Prostate gland (tissue), 2 donors: ENCODE data around the gene ULK1. TPM values are rescaled to one million over a fixed set of nuclear protein-coding genes. Genes with fewer than 3 reads are reported as not detected.

Experiments used
- DNase-seq: peaks from one replicate; pipeline ENCODE4 v3.0.0-alpha.2; 2019; ENCODE audit warnings: low spot score
- H3K27ac ChIP-seq, 2 donors: fragments of 200-600 bp; sonication (generic); 2 replicates each; pipeline ENCODE4 v1.5.1; 2017 to 2019
- H3K27me3 ChIP-seq: fragments of 200-600 bp; sonication (generic); replicated peaks from 2 replicates; pipeline ENCODE4 v1.5.1; 2019; ENCODE audit not compliant: insufficient read depth
- H3K36me3 ChIP-seq, 2 donors: fragments of 200-600 bp; sonication (generic); 1 replicate in 1 of 2; 2 replicates in 1 of 2; pipeline versions ENCODE4 v1.5.1 to v1.8.1; 2017 to 2019
- H3K4me1 ChIP-seq: fragments of 200-600 bp; sonication (generic); replicated peaks from 2 replicates; pipeline ENCODE4 v1.5.1; 2019
- H3K4me3 ChIP-seq, 2 donors: fragments of 200-600 bp; sonication (generic); 2 replicates each; pipeline ENCODE4 v1.5.1; 2017 to 2019
- H3K9me3 ChIP-seq: fragments of 200-600 bp; sonication (generic); 2 replicates; pipeline ENCODE4 v1.5.1; 2017
- POLR2A ChIP-seq: fragments of 450-650 bp; IDR thresholded peaks from one replicate; pipeline ENCODE4 v1.6.1; 2016; ENCODE audit warnings: antibody characterized with exemption, mild to moderate bottlenecking
- POLR2AphosphoS5 ChIP-seq: sonication (generic); formaldehyde crosslinking; IDR thresholded peaks from one replicate; pipeline ENCODE4 v1.6.1; 2017; ENCODE audit warnings: antibody characterized with exemption
- WGBS: methylation state at CpG from one replicate; pipeline ENCODE4 v1.1.5; 2018; 5-methylcytosine and 5-hydroxymethylcytosine counted together
- intact Hi-C: fragments of 100-400 bp; cut with DNase I; formaldehyde crosslinking; loops from one replicate; pipeline ENCODE4 v1.14.2; 2022
- total RNA-seq, 2 donors: library from RNA; depleted of rRNA; stranded (reverse); fragments of >200 nt; gene quantifications; one replicate each; pipeline ENCODE4 v1.1.0, GENCODE V29; 2016
- TF ChIP-seq, protein P1 (sequence below), 4 experiments: fragments of 200-600 bp in 2 of 4; fragments of 450-650 bp in 2 of 4; sonication (generic) in 2 of 4; IDR thresholded peaks; 1 replicate in 3 of 4; 2 replicates in 1 of 4; pipeline ENCODE4 v1.5.1; 2016 to 2019; ENCODE audit warnings: antibody characterized with exemption in 4 of 4, mild to moderate bottlenecking in 2 of 4, moderate library complexity in 2 of 4

The ULK1 gene
- total RNA-seq, 2 donors from 2014 or later, result 26.2 to 62.5 TPM

DNA sequence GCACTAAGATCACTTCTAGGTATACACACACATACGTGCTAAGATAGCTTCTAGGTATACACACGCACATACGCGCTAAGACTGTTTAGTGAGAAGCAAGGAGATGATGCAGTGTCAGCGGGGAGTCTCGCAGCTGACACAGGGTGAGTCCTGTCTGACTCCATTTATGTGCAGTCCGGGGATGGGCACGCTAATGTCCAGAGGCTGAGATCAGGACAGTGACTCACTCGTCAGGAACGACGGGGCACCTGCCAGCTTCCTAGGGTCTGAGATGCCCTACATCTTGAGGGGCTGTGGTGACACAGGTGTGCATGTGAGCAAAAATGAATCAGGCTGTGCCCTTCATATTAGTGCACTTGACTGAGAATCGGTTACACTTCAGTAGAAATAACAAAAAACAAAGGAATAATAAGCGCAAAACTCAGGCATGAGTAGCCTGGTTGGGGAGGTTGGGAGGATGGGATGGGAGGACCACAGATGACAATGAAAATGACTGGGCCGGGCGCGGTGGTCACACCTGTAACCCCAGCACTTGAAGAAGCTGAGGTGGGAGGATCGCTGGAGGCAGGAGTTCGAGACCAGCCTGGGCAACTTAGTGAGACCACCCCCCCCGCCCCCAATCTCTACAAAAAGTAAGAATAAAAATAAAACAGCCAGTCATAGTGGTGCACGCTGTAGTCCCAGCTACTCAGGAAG lies 29.1 kb upstream of the ULK1 start:
- intact Hi-C loops, result no loop called here
- Histone ChIP-seq H3K4me3 (no peak overlapping the region), H3K4me1 (no peaks in the 10 kb centered on the region), H3K27ac (no peak overlapping the region), H3K36me3 (no peaks in the 10 kb centered on the region), H3K27me3 (no peaks in the 10 kb centered on the region), H3K9me3 (no peaks in the 10 kb centered on the region)
- DNase-seq, result no peak
- TF ChIP-seq POLR2AphosphoS5 (no peak), POLR2A (no peak)
- TF ChIP-seq, protein P1, sequence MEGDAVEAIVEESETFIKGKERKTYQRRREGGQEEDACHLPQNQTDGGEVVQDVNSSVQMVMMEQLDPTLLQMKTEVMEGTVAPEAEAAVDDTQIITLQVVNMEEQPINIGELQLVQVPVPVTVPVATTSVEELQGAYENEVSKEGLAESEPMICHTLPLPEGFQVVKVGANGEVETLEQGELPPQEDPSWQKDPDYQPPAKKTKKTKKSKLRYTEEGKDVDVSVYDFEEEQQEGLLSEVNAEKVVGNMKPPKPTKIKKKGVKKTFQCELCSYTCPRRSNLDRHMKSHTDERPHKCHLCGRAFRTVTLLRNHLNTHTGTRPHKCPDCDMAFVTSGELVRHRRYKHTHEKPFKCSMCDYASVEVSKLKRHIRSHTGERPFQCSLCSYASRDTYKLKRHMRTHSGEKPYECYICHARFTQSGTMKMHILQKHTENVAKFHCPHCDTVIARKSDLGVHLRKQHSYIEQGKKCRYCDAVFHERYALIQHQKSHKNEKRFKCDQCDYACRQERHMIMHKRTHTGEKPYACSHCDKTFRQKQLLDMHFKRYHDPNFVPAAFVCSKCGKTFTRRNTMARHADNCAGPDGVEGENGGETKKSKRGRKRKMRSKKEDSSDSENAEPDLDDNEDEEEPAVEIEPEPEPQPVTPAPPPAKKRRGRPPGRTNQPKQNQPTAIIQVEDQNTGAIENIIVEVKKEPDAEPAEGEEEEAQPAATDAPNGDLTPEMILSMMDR (IDR thresholded peaks at IDR 0.05), result no peak
- 81% methylated on average over 20 of the region's 20 CpGs for WGBS

DNA sequence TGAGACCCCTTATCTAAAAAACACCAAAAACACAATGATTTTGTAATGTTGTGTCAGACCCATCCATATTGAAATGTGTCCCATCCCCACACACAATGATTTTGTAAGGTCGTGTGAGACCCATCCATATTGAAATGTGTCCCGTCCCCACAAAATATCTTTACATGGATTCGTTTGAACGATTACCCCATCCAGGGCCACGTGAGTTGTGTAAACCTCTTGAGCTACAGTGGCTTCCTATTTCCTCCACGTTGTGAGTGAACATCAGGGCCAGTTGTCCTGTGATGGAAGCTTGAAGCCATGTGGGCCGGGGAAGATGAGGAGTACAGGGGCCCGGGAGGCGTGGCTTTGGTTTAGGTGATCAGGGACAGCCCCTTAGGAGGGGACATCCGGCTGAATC lies 27.0 kb upstream of the ULK1 start:
- DNase-seq, result no peak
- Histone ChIP-seq H3K4me1 (no peaks in the 10 kb centered on the region), H3K36me3 (no peaks in the 10 kb centered on the region), H3K27me3 (no peaks in the 10 kb centered on the region), H3K9me3 (no peaks in the 10 kb centered on the region), H3K4me3 (no peak overlapping the region), H3K27ac (no peak overlapping the region)
- no peak for TF ChIP-seq POLR2AphosphoS5
- TF ChIP-seq, protein P1 (IDR thresholded peaks at IDR 0.05), result no peak
- no peak for TF ChIP-seq POLR2A
- intact Hi-C loops, result no loop called here
- WGBS, result 83% methylated on average over 10 of the region's 10 CpGs

DNA sequence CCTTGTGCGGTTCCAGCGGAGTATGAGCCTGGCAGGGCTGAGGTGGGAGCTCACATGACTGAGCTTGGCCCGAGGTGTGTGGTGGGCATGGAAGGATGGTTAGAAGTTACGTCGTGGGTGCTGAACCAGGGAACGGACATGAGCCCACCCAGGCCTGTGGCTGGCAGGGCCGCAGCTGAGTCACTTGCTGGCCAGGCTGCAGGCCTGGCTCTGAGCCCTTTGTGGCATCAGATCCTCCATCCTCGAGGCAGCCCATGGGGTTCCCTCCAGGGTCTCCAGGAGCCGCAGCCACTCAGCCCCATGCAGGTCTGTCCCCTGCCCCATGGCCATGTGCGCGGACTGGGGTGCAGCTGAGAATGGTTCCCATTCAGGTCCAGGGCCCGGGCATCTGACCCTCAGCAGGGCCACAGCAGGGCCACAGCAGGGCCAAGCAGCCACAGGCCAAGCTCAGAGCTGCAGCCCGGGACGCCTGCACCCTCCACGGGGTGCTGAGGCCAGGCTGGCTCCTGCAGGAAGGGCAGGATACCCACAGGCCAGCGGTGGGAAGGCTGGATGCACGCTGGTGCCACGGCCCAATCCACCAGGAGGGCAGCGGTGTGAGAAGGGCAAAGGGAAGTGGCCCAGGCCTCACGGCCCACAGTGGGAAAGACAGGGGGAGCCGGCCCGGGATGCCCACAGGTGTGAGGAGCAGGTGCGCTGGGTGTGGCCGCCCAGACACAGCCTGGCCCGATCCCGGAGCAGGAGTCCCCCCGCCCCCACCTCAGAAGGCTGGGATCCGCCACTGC lies 26.3 kb upstream of the ULK1 start:
- Histone ChIP-seq H3K27me3 (no peaks in the 10 kb centered on the region), H3K27ac (no peak overlapping the region), H3K36me3 (no peaks in the 10 kb centered on the region), H3K4me3 (no peak overlapping the region), H3K9me3 (no peaks in the 10 kb centered on the region), H3K4me1 (no peaks in the 10 kb centered on the region)
- WGBS, result 75% methylated on average over 22 of the region's 28 CpGs
- no peak for TF ChIP-seq POLR2A
- no peak for TF ChIP-seq POLR2AphosphoS5
- TF ChIP-seq, protein P1 (IDR thresholded peaks at IDR 0.05), result no peak
- intact Hi-C loops, result no loop called here
- no peak for DNase-seq

DNA sequence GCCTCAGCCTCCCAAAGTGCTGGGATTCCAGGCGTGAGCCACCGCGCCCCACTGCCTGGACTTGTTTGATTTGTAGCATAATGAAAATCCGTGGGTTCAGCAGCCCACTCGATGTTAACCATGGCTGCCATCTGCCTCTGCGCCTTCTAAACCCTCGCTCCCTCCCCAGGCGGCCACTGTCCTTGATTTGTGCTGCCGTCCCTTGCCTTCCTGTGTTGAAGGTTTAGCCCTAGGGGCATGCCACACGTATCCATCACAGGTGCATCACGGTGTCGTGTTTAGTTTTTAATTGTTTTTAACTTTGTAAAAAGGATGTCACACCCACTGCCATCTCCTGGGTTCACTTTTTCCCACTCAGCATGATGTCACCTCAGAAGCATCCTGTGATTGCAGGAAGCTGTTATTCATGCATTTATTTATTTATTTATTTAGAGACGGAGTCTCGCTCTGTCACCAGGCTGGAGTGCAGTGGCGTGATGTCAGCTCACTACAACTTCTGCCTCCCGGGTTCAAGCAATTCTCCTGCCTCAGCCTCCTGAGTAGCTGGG lies 24.5 kb upstream of the ULK1 start:
- no peaks in the 10 kb centered on the region for H3K9me3 ChIP-seq
- intact Hi-C loops, result no loop called here
- no peak for DNase-seq
- no peaks in the 10 kb centered on the region for H3K4me1 ChIP-seq
- H3K27me3 ChIP-seq, result no peaks in the 10 kb centered on the region
- H3K27ac ChIP-seq, result no peak overlapping the region
- H3K4me3 ChIP-seq, result no peak overlapping the region
- TF ChIP-seq, protein P1 (IDR thresholded peaks at IDR 0.05), result no peak
- no peak for TF ChIP-seq POLR2A
- no peak for TF ChIP-seq POLR2AphosphoS5
- 51% methylated on average over 16 of the region's 16 CpGs for WGBS
- H3K36me3 ChIP-seq, result no peaks in the 10 kb centered on the region
